Measurements from ENCODE around the gene KCNJ3. TPM values are rescaled to one million over a fixed set of nuclear protein-coding genes. Genes with fewer than 3 reads are reported as not detected.

Gene KCNJ3
- polyA plus RNA-seq, 3 donors: not detected

DNA sequence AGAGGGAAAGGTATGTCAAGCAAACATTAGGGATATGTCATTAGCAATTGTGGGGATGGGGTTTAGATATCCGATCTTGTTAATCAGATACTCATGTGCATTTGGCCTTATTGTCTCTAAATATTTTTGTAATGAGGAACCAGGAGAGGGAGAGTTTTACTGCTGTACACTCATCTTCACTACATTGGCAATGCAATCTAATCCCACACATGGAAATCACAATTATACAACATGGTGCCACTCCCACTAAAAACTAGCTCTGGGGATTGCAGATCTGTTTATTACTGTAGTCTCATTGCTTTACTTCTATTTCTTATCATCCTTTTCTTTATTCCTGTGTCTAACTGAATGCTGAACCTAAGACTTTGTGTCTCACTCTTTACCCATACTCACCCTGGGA, 39.6 kb upstream of the KCNJ3 start:
- peaks cover 0 to 3% (median 0%) of the 10 kb centered on the region in 7 donors for H3K9me3 Mint-ChIP-seq
- intact Hi-C loops (cut with micrococcal nuclease): no loop called here
- Histone ChIP-seq H3K79me2 (ENCODE audit: insufficient read depth, low read length) (no peaks in the 10 kb centered on the region), H3K36me3 (replicated peaks in 1 of 2; ENCODE audit: control insufficient read depth in 1 of 2, insufficient read depth in 2 of 2, low read length in 2 of 2) (no peaks in the 10 kb centered on the region), H4K20me1 (ENCODE audit: insufficient read depth, low read length) (no peaks in the 10 kb centered on the region), H3K9me3 (replicated peaks in 1 of 2; ENCODE audit: control insufficient read depth in 1 of 2, insufficient read depth in 1 of 2, low read length in 2 of 2) (no peaks in the 10 kb centered on the region), H3K4me1 (ENCODE audit: control insufficient read depth in 1 of 2, insufficient read depth in 2 of 2, low read length in 2 of 2) (no peaks in the 10 kb centered on the region), H3K27ac (ENCODE audit: low read depth in 1 of 2, low read length in 2 of 2) (no peak overlapping the region), H3K27me3 (ENCODE audit: control insufficient read depth in 2 of 2, insufficient read depth in 2 of 2, low read length in 2 of 2) (no peaks in the 10 kb centered on the region), H3K4me2 (replicated peaks; ENCODE audit: extremely low read depth, low read length, poor library complexity, severe bottlenecking) (no peak overlapping the region), H3K4me3 (replicated peaks in 1 of 3; ENCODE audit: low read depth in 2 of 3, low read length in 3 of 3) (no peak overlapping the region), H2AFZ (ENCODE audit: insufficient read depth, low read depth, low read length, poor library complexity, severe bottlenecking) (no peak overlapping the region), H3K9ac (ENCODE audit: insufficient read depth, low read length, poor library complexity, severe bottlenecking) (no peak overlapping the region)
- no peaks in the 10 kb centered on the region for H3K36me3 Mint-ChIP-seq
- WGBS (ENCODE audit: insufficient coverage): no CpG with 5 or more reads among the region's 1 CpG
- H3K4me1 Mint-ChIP-seq: no peaks in the 10 kb centered on the region
- peaks cover 0 to 2% (median 1%) of the 10 kb centered on the region in 3 donors for H3K27me3 Mint-ChIP-seq (ENCODE audit: low read depth in 3 of 3)
- TF ChIP-seq, protein P1, sequence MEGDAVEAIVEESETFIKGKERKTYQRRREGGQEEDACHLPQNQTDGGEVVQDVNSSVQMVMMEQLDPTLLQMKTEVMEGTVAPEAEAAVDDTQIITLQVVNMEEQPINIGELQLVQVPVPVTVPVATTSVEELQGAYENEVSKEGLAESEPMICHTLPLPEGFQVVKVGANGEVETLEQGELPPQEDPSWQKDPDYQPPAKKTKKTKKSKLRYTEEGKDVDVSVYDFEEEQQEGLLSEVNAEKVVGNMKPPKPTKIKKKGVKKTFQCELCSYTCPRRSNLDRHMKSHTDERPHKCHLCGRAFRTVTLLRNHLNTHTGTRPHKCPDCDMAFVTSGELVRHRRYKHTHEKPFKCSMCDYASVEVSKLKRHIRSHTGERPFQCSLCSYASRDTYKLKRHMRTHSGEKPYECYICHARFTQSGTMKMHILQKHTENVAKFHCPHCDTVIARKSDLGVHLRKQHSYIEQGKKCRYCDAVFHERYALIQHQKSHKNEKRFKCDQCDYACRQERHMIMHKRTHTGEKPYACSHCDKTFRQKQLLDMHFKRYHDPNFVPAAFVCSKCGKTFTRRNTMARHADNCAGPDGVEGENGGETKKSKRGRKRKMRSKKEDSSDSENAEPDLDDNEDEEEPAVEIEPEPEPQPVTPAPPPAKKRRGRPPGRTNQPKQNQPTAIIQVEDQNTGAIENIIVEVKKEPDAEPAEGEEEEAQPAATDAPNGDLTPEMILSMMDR (IDR thresholded peaks at IDR 0.05): no peak
- H3K27ac Mint-ChIP-seq: no peak overlapping the region
- DNase-seq: no peak
- H3K4me3 Mint-ChIP-seq: no peak overlapping the region

DNA sequence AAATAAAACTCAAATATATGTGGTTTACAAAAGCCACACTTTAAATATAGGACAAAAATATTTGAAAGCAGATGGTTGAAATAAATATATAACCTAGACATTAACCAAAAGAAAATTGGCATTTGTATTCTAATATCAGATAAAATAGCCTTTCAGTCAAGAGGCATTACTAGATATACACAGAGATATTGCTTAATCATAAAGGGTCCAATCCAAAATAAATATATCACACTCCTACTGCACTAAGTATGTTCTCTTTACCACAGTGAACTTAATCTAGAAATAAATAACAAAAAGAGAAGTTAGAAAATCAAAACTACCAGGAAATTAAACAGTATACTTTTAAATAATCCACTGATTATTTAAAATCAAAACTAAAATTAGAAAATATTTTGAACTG, 34.2 kb upstream of the KCNJ3 start:
- peaks cover 0 to 1% (median 0%) of the 10 kb centered on the region in 7 donors for H3K9me3 Mint-ChIP-seq
- no peaks in the 10 kb centered on the region for H3K9me3 ChIP-seq (replicated peaks in 1 of 2; ENCODE audit: control insufficient read depth in 1 of 2, insufficient read depth in 1 of 2, low read length in 2 of 2)

More for the DNA sequence above, 34.2 kb upstream of the KCNJ3 start:
- Histone ChIP-seq H3K4me2 (replicated peaks; ENCODE audit: extremely low read depth, low read length, poor library complexity, severe bottlenecking) (no peak overlapping the region), H3K4me3 (replicated peaks in 1 of 3; ENCODE audit: low read depth in 2 of 3, low read length in 3 of 3) (no peak overlapping the region), H3K79me2 (ENCODE audit: insufficient read depth, low read length) (no peaks in the 10 kb centered on the region), H2AFZ (ENCODE audit: insufficient read depth, low read depth, low read length, poor library complexity, severe bottlenecking) (no peak overlapping the region), H3K27ac (ENCODE audit: low read depth in 1 of 2, low read length in 2 of 2) (no peak overlapping the region), H3K27me3 (ENCODE audit: control insufficient read depth in 2 of 2, insufficient read depth in 2 of 2, low read length in 2 of 2) (no peaks in the 10 kb centered on the region), H4K20me1 (ENCODE audit: insufficient read depth, low read length) (no peaks in the 10 kb centered on the region), H3K9ac (ENCODE audit: insufficient read depth, low read length, poor library complexity, severe bottlenecking) (no peak overlapping the region), H3K36me3 (replicated peaks in 1 of 2; ENCODE audit: control insufficient read depth in 1 of 2, insufficient read depth in 2 of 2, low read length in 2 of 2) (no peaks in the 10 kb centered on the region), H3K4me1 (ENCODE audit: control insufficient read depth in 1 of 2, insufficient read depth in 2 of 2, low read length in 2 of 2) (no peaks in the 10 kb centered on the region)
- Mint-ChIP-seq H3K36me3 (no peaks in the 10 kb centered on the region), H3K4me3 (no peak overlapping the region), H3K4me1 (no peaks in the 10 kb centered on the region), H3K27me3 (ENCODE audit: low read depth in 3 of 3) (no peaks in the 10 kb centered on the region), H3K27ac (no peak overlapping the region)
- TF ChIP-seq, protein P1 (IDR thresholded peaks at IDR 0.05): no peak
- no peak for DNase-seq
- intact Hi-C loops (cut with micrococcal nuclease): no loop called here

All from CD14-positive monocyte (primary cell).